Loucy (cell line): ENCODE data around the gene ZNF285.
"Not testable (repeated sequence)": the region's sequence is repeated elsewhere in the genome, so short reads cannot be mapped to it uniquely, and the experiment has no call there.

ENCODE experiments used
- CTCF ChIP-seq: fragments of 200-600 bp; sonication (generic); conservative IDR thresholded peaks from 2 replicates; pipeline ENCODE4 v1.5.1; 2014; ENCODE audit warnings: mild to moderate bottlenecking, antibody characterized with exemption, low read length
- EZH2phosphoT487 ChIP-seq: fragments of 200-600 bp; IDR thresholded peaks from 2 replicates; pipeline ENCODE4 v1.6.1; 2018; ENCODE audit warnings: antibody characterized with exemption, mild to moderate bottlenecking, moderate library complexity, borderline replicate concordance

DNA sequence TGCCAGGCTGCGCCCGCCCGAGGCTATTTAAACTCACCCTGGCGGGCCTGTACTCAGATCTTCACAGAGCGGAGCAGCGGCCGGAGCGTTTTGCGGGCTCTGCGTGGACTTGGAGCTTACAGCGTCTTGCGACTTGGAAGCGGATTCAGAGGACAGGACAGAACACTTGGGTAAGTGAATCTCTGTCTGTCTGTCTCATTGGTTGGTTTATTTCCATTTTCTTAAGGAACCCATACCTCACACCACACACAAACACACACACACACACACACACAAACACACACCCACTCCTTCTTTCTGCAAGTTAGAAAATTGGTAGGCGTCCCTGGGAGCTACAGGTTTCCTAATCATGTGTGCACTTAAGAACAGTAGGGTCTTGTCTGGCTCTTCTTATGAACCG, 14.1 kb upstream of the ZNF285 start:
- not testable (repeated sequence) for TF ChIP-seq EZH2phosphoT487, CTCF
